HEK293 (cell line): ENCODE data around the gene SMIM27.
"Not testable (repeated sequence)": the region's sequence is repeated elsewhere in the genome, so short reads cannot be mapped to it uniquely, and the experiment has no call there.

Experiments
- TCF7L2 ChIP-seq: IDR thresholded peaks from 2 replicates; pipeline ENCODE4 v1.6.1; 2011; ENCODE audit warnings: low read depth, mild to moderate bottlenecking, inconsistent platforms, low read length, moderate library complexity, borderline replicate concordance
- YY1 ChIP-seq: fragments of 450-650 bp; formaldehyde crosslinking; IDR thresholded peaks from 2 replicates; pipeline ENCODE4 v1.5.1; 2018; ENCODE audit warnings: missing biosample characterization, missing genetic modification characterization
- YY2 ChIP-seq: fragments of 450-650 bp; formaldehyde crosslinking; IDR thresholded peaks from 2 replicates; pipeline ENCODE4 v1.5.1; 2016; ENCODE audit warnings: missing biosample characterization, missing genetic modification characterization
- ZBTB1 ChIP-seq: fragments of 450-650 bp; formaldehyde crosslinking; IDR thresholded peaks from 2 replicates; pipeline ENCODE4 v1.5.1; 2016; ENCODE audit warnings: missing biosample characterization, missing genetic modification characterization
- ZBTB10 ChIP-seq: fragments of 450-650 bp; formaldehyde crosslinking; IDR thresholded peaks from 2 replicates; pipeline ENCODE4 v1.5.1; 2016; ENCODE audit warnings: missing biosample characterization, missing genetic modification characterization
- ZNF140 ChIP-seq: fragments of 450-650 bp; formaldehyde crosslinking; IDR thresholded peaks from 2 replicates; pipeline ENCODE4 v1.5.1; 2016; ENCODE audit warnings: missing biosample characterization, missing genetic modification characterization
- ZNF311 ChIP-seq: fragments of 450-650 bp; formaldehyde crosslinking; IDR thresholded peaks from 2 replicates; pipeline ENCODE4 v1.5.1; 2017; ENCODE audit warnings: missing biosample characterization, missing genetic modification characterization, borderline replicate concordance
- ZNF366 ChIP-seq: fragments of 450-650 bp; formaldehyde crosslinking; conservative IDR thresholded peaks from 2 replicates; pipeline ENCODE4 v1.5.1; 2016; ENCODE audit warnings: missing biosample characterization, missing genetic modification characterization
- ZNF394 ChIP-seq: fragments of 450-650 bp; formaldehyde crosslinking; IDR thresholded peaks from 2 replicates; pipeline ENCODE4 v1.5.1; 2016; ENCODE audit warnings: missing biosample characterization, missing genetic modification characterization, mild to moderate bottlenecking, moderate library complexity, borderline replicate concordance
- ZNF501 ChIP-seq: fragments of 450-650 bp; formaldehyde crosslinking; IDR thresholded peaks from 2 replicates; pipeline ENCODE4 v1.5.1; 2016; ENCODE audit warnings: missing biosample characterization, missing genetic modification characterization
- ZNF549 ChIP-seq: fragments of 450-650 bp; IDR thresholded peaks from 2 replicates; pipeline ENCODE4 v1.5.1; 2018; ENCODE audit warnings: missing biosample characterization, missing genetic modification characterization, mild to moderate bottlenecking, inconsistent platforms, moderate library complexity
- TF ChIP-seq, protein P1 (sequence below): fragments of 450-650 bp; formaldehyde crosslinking; IDR thresholded peaks from 2 replicates; pipeline ENCODE4 v1.5.1; 2016; ENCODE audit warnings: missing biosample characterization, missing genetic modification characterization
- TF ChIP-seq, protein P2 (sequence below): fragments of 450-650 bp; formaldehyde crosslinking; IDR thresholded peaks from 2 replicates; pipeline ENCODE4 v1.5.1; 2016; ENCODE audit warnings: missing biosample characterization, missing genetic modification characterization

DNA sequence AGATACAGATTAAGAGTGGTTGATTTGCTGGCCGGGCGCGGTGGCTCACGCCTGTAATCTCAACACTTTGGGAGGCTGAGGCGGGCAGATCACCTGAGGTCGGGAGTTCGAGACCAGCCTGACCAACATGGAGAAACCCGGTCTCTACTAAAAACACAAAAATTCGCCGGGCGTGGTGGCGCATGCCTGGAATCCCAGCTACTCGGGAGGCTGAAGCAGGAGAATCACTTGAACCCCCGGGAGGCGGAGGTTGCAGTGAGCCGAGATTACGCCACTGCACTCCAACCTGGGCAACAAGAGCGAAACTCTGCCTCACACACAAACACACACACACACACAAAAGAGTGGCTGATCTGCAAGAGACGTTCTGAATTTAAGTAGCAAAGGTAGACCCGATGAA is 3.9 kb upstream of the SMIM27 start:
- not testable (repeated sequence) for TF ChIP-seq ZNF549 (tag by site-specific recombination); ZNF394 (tag by site-specific recombination); ZNF311; ZNF366 (tag by site-specific recombination); TCF7L2; ZBTB10; ZNF501 (tag by site-specific recombination); YY1 (tag by site-specific recombination); ZNF140; ZBTB1 (tag by site-specific recombination); YY2
- TF ChIP-seq, protein P1, sequence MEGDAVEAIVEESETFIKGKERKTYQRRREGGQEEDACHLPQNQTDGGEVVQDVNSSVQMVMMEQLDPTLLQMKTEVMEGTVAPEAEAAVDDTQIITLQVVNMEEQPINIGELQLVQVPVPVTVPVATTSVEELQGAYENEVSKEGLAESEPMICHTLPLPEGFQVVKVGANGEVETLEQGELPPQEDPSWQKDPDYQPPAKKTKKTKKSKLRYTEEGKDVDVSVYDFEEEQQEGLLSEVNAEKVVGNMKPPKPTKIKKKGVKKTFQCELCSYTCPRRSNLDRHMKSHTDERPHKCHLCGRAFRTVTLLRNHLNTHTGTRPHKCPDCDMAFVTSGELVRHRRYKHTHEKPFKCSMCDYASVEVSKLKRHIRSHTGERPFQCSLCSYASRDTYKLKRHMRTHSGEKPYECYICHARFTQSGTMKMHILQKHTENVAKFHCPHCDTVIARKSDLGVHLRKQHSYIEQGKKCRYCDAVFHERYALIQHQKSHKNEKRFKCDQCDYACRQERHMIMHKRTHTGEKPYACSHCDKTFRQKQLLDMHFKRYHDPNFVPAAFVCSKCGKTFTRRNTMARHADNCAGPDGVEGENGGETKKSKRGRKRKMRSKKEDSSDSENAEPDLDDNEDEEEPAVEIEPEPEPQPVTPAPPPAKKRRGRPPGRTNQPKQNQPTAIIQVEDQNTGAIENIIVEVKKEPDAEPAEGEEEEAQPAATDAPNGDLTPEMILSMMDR: not testable (repeated sequence)
- TF ChIP-seq, protein P2, sequence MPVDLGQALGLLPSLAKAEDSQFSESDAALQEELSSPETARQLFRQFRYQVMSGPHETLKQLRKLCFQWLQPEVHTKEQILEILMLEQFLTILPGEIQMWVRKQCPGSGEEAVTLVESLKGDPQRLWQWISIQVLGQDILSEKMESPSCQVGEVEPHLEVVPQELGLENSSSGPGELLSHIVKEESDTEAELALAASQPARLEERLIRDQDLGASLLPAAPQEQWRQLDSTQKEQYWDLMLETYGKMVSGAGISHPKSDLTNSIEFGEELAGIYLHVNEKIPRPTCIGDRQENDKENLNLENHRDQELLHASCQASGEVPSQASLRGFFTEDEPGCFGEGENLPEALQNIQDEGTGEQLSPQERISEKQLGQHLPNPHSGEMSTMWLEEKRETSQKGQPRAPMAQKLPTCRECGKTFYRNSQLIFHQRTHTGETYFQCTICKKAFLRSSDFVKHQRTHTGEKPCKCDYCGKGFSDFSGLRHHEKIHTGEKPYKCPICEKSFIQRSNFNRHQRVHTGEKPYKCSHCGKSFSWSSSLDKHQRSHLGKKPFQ (tag by site-specific recombination): not testable (repeated sequence)
